HFF-Myc (cell line): ENCODE data around the gene MLANA.

ENCODE experiments used
- DNase-seq: peaks from one replicate; pipeline ENCODE4 v3.0.0-alpha.2; 2011; ENCODE audit warnings: low read depth; ENCODE audit errors: extremely low read depth
- H3K4me3 ChIP-seq: replicated peaks from 2 replicates; pipeline ENCODE4 v1.5.1; 2011; ENCODE audit warnings: low read depth, mild to moderate bottlenecking, control low read depth, low read length
- CTCF ChIP-seq: IDR thresholded peaks from 2 replicates; pipeline ENCODE4 v1.5.1; 2012; ENCODE audit warnings: mild to moderate bottlenecking, low read depth, low read length, control low read depth; ENCODE audit errors: missing control alignments

Gene MLANA

DNA sequence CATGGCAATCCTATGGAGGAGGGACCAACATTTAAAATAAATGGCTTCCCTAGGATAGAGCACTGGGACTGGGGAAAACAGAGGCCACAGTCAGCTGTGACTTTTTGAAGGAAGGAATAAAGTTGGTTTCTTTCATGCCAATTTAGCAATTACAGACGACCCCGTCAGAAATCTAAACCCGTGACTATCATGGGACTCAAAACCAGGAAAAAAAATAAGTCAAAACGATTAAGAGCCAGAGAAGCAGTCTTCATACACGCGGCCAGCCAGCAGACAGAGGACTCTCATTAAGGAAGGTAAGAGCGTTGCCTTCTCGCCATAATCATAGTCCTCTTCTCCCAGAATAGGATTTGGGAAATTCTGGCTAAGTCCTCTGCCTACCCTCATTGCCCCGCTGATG is at the start of gene MLANA:
Gene MLANA (plus strand): TSS at position 249 of the 400 bp plus-strand sequence. CDS start 1,586 bp downstream, outside the sequence.
- H3K4me3 ChIP-seq = no peak within 1 kb of the TSS
- no peak for TF ChIP-seq CTCF
- DNase-seq = no peak

DNA sequence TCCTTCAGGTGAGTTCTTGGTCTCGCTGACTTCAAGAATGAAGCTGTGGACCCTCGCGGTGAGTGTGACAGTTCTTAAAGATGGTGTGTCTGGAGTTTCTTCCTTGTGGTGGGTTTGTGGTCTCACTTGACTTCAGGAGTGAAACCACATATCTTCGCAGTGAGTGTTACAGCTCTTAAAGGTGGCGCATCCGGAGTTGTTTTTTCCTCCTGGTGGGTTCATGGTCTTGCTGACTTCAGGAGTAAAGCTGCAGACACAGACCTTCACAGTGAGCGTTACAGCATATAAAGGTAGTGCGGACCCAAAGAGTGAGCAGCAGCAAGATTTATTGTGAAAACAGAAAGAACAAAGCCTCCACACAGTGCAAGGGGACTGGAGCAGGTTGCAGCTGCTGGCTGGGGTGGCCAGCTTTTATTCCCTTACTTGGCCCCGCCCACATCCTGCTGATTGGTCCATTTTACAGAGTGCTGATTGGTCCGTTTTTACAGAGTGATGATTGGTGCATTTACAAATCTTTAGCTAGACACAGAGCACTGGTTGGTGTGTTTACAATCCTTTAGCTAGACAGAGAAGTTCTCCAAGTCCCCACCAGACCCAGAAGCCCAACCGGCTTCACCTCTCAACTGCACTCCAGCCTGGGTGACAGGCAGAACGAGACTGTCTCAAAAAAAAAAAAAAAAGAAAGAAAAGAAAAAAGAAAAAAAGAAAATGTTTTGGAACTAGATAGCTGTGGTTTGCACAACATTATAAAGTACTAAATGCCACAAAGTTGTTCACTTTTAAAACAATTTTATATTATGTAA is 48.7 kb upstream of the MLANA start:
- TF ChIP-seq CTCF = no peak
- H3K4me3 ChIP-seq = no peak overlapping the region
- no peak for DNase-seq

- no peak for DNase-seq
- no peak for TF ChIP-seq CTCF
- H3K4me3 ChIP-seq = no peak overlapping the region
These were observed 47.5 kb upstream of the MLANA start for GRCh38 chr9:5842929-5843793.

- no peak for TF ChIP-seq CTCF
- DNase-seq = peak; percentile 63
- no peak overlapping the region for H3K4me3 ChIP-seq
These were observed 46.8 kb upstream of the MLANA start for GRCh38 chr9:5843794-5844471.

GRCh38 chr9:5845157-5845531 is 45.5 kb upstream of the MLANA start:
- no peak overlapping the region for H3K4me3 ChIP-seq
- TF ChIP-seq CTCF = no peak
- DNase-seq = no peak

- TF ChIP-seq CTCF = no peak
- DNase-seq = no peak
- no peak overlapping the region for H3K4me3 ChIP-seq
These were observed 44.6 kb upstream of the MLANA start for GRCh38 chr9:5846096-5846495.
